KMS-11 (cell line): ENCODE measurements around the gene KLHL35.

ENCODE experiments used
- H2AFZ ChIP-seq: fragments of 200-600 bp; sonication (generic); 2 replicates; pipeline ENCODE4 v1.6.1; 2016; ENCODE audit warnings: antibody characterized with exemption, mixed run types, low read depth
- H3K27ac ChIP-seq: fragments of 200-600 bp; sonication (generic); 2 replicates; pipeline ENCODE4 v1.6.1; 2016; ENCODE audit warnings: mild to moderate bottlenecking, mixed run types
- H3K27me3 ChIP-seq: fragments of 200-600 bp; sonication (generic); 2 replicates; pipeline ENCODE4 v1.6.1; 2017; ENCODE audit warnings: mild to moderate bottlenecking, low read depth, mixed run types, moderate library complexity; ENCODE audit not compliant: insufficient read depth
- H3K36me3 ChIP-seq: fragments of 200-600 bp; sonication (generic); 2 replicates; pipeline ENCODE4 v1.6.1; 2017; ENCODE audit warnings: mild to moderate bottlenecking, mixed run types; ENCODE audit not compliant: insufficient read depth
- H3K4me1 ChIP-seq: fragments of 200-600 bp; sonication (generic); 2 replicates; pipeline ENCODE4 v1.6.1; 2016; ENCODE audit warnings: mild to moderate bottlenecking, low read depth, mixed run types; ENCODE audit not compliant: poor library complexity, severe bottlenecking
- H3K4me2 ChIP-seq: fragments of 200-600 bp; sonication (generic); 2 replicates; pipeline ENCODE4 v1.7.0; 2016; ENCODE audit warnings: mild to moderate bottlenecking, mixed run types
- H3K4me3 ChIP-seq: fragments of 200-600 bp; sonication (generic); IDR thresholded peaks from 2 replicates; pipeline ENCODE4 v1.6.1; 2017; ENCODE audit warnings: low read depth, low read length, mixed read lengths; ENCODE audit not compliant: insufficient read depth
- H3K79me2 ChIP-seq: fragments of 200-600 bp; sonication (generic); 2 replicates; pipeline ENCODE4 v1.6.1; 2016; ENCODE audit warnings: low read depth, mixed run types; ENCODE audit not compliant: insufficient read depth
- H3K9ac ChIP-seq: fragments of 200-600 bp; sonication (generic); 2 replicates; pipeline ENCODE4 v1.6.1; 2016; ENCODE audit warnings: mild to moderate bottlenecking, mixed run types
- H4K20me1 ChIP-seq: fragments of 200-600 bp; sonication (generic); 2 replicates; pipeline ENCODE4 v1.6.1; 2016; ENCODE audit warnings: mild to moderate bottlenecking, mixed run types; ENCODE audit not compliant: insufficient read depth
- TF ChIP-seq, protein P1 (sequence below): fragments of 200-600 bp; sonication (generic); conservative IDR thresholded peaks from 2 replicates; pipeline ENCODE4 v1.6.1; 2017; ENCODE audit warnings: low read depth, mild to moderate bottlenecking, antibody characterized with exemption, low read length, moderate library complexity, mixed read lengths

Gene KLHL35

DNA sequence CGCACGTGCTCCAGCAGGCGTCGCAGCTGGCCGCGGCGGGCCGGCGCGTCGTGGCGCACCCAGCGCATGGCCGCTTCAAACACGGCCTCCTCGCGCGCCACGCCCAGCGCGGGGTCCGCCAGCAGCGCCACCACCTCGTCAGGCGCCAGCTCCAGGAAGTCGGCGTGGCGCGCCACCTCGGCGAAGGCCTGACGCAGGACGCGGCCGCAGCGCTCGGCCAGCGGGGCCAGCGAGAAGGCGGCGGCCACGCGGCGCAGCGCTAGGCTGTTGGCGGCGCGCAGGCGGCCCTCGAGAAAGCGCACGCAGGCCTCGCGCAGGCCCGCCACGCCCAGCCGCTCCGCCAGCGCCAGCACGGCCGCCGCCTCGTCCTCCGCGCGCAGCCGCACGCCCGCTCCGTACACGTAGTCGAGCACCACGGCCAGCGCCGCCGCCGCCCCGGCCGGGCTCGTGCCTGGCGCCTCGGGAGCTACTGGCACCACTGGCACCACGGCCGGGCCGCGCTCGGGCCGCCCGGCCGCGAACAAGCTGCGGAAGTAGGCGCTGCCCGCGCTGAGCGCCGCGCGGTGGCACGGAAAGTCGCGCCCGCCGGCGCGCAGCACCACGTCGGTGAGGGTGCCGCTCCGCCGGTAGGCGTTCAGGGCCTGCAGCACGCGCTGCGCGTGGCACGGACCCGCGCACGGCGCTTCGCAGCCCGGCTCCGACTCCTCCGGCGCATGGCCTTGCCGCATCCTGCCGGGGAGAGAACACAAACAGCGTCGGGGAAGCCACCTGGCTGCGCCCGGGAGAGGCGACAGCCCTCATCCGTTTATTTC is 2.9 kb downstream of the KLHL35 start:
- H3K4me3 ChIP-seq: no peak overlapping the region
- H3K4me1 ChIP-seq: no peaks in the 10 kb centered on the region
- no peak overlapping the region for H2AFZ ChIP-seq
- H3K27ac ChIP-seq: no peak overlapping the region
- no peaks in the 10 kb centered on the region for H3K27me3 ChIP-seq
- no peak overlapping the region for H3K9ac ChIP-seq
- H3K36me3 ChIP-seq: no peaks in the 10 kb centered on the region
- no peaks in the 10 kb centered on the region for H3K79me2 ChIP-seq
- H3K4me2 ChIP-seq: no peak overlapping the region
- TF ChIP-seq, protein P1, sequence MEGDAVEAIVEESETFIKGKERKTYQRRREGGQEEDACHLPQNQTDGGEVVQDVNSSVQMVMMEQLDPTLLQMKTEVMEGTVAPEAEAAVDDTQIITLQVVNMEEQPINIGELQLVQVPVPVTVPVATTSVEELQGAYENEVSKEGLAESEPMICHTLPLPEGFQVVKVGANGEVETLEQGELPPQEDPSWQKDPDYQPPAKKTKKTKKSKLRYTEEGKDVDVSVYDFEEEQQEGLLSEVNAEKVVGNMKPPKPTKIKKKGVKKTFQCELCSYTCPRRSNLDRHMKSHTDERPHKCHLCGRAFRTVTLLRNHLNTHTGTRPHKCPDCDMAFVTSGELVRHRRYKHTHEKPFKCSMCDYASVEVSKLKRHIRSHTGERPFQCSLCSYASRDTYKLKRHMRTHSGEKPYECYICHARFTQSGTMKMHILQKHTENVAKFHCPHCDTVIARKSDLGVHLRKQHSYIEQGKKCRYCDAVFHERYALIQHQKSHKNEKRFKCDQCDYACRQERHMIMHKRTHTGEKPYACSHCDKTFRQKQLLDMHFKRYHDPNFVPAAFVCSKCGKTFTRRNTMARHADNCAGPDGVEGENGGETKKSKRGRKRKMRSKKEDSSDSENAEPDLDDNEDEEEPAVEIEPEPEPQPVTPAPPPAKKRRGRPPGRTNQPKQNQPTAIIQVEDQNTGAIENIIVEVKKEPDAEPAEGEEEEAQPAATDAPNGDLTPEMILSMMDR: no peak
- H4K20me1 ChIP-seq: no peaks in the 10 kb centered on the region

- H3K4me2 ChIP-seq: no peak overlapping the region
- no peak overlapping the region for H3K9ac ChIP-seq
- TF ChIP-seq, protein P1: no peak
- H2AFZ ChIP-seq: no peak overlapping the region
- no peak overlapping the region for H3K4me3 ChIP-seq
- H4K20me1 ChIP-seq: no peaks in the 10 kb centered on the region
- H3K27me3 ChIP-seq: no peaks in the 10 kb centered on the region
- no peaks in the 10 kb centered on the region for H3K79me2 ChIP-seq
- no peaks in the 10 kb centered on the region for H3K4me1 ChIP-seq
- H3K27ac ChIP-seq: no peak overlapping the region
- H3K36me3 ChIP-seq: no peaks in the 10 kb centered on the region
These were observed 3.4 kb downstream of the KLHL35 start for GRCh38 chr11:75429641-75429901.

DNA sequence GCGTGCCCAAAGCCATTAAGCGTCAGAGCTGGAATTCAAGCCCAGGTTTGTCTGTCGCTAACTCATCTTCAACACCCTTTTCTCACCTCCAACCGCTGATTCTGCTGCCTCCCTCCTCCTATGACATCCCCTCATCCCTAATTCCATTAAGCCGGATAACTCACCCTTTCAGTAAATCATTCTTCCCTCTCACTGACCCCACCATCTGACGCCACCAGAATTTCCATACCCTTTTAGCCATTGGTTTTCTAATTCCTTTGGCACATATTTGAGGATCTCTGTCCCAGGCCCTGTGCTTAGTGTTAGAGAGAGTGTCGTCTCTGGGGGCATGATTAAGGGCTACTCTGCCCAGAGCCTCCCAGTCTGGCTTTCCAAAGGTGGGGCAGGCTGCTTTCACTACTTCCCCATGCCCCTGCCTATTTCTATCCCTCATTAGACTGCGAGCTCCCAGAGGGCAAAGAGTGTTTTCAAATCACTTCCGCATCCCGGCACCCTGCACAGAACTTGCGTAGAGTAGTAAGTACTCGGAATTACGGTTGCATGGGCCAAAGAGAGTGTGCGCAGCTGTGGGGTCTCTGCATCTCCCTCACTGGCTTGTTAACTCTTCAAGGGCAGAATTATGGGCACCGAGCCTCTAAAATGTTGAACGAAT is 3.9 kb downstream of the KLHL35 start:
- Histone ChIP-seq H3K4me2 (no peak overlapping the region), H2AFZ (no peak overlapping the region), H4K20me1 (no peaks in the 10 kb centered on the region), H3K9ac (no peak overlapping the region), H3K36me3 (no peaks in the 10 kb centered on the region), H3K27ac (no peak overlapping the region), H3K4me3 (no peak overlapping the region), H3K27me3 (no peaks in the 10 kb centered on the region), H3K79me2 (no peaks in the 10 kb centered on the region), H3K4me1 (no peaks in the 10 kb centered on the region)
- TF ChIP-seq, protein P1: no peak

DNA sequence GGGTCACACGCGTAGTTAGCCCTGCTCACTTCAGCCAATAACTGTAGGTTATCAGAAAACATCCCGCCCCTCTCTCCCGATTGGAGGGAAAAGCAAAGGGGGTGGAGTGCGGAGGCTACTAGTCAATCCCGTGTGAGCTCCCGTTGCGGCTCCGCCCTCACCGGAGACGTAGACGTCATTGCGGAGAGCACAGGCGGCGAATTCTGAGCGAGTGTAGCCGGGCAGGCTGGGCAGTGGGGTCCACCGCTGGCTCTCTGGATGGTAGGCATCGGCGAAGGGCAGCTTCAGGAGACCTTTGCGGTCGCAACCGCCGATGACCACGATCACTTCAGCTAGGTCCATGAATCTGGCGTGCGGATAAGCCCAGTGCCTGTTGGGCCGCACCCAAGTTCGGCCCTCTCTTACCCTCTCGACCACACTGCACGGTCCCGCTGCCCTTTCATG is 4.7 kb downstream of the KLHL35 start:
- Histone ChIP-seq H3K9ac (no peak overlapping the region), H2AFZ (no peak overlapping the region), H3K27ac (no peak overlapping the region), H3K36me3 (no peaks in the 10 kb centered on the region), H3K4me3 (no peak overlapping the region), H3K4me2 (no peak overlapping the region), H3K79me2 (no peaks in the 10 kb centered on the region), H3K4me1 (no peaks in the 10 kb centered on the region), H4K20me1 (no peaks in the 10 kb centered on the region), H3K27me3 (no peaks in the 10 kb centered on the region)
- TF ChIP-seq, protein P1: no peak
